Measurements from ENCODE around the gene TMEM25. TPM values are rescaled to one million over a fixed set of nuclear protein-coding genes. Genes with fewer than 3 reads are reported as not detected.

Gene TMEM25
- 8.8 and 9.9 TPM in 2 replicates for total RNA-seq

GRCh38 chr11:118530683-118531596, at the start of gene TMEM25:
Gene TMEM25, plus strand, starts transcription at chr11:118531192. Its CDS starts 610 bp downstream, at chr11:118531802.

GRCh38 chr11:118527109-118527508, 3.9 kb upstream of the TMEM25 start, which contains the start of gene TTC36:
Gene TTC36, plus strand, starts transcription at chr11:118527474. Its CDS starts 21 bp downstream, at chr11:118527495.

GRCh38 chr11:118572061-118572980, 41.3 kb downstream of the TMEM25 start, which contains the start of gene ARCN1:
Gene ARCN1, plus strand, starts transcription at chr11:118572409. Its CDS starts 139 bp downstream, at chr11:118572548.

Other genes with a start within 250 kb of the TMEM25 start
- not detected in 2 replicates for gene CD3E, start 226.5 kb upstream of the TMEM25 start, total RNA-seq
- gene CD3D, start 188.5 kb upstream of the TMEM25 start, total RNA-seq = not detected in 2 replicates
- gene CD3G, start 186.8 kb upstream of the TMEM25 start, total RNA-seq = not detected in 2 replicates
- 38.5 and 40.2 TPM in 2 replicates for gene UBE4A, start 171.6 kb upstream of the TMEM25 start, total RNA-seq
- 56.3 and 64.4 TPM in 2 replicates for gene ATP5MG, start 129.6 kb upstream of the TMEM25 start, total RNA-seq
- gene KMT2A, start 94.7 kb upstream of the TMEM25 start, total RNA-seq = 18.0 and 22.1 TPM in 2 replicates
- gene TTC36, start 3.7 kb upstream of the TMEM25 start, total RNA-seq = 0.39 TPM in 1 of 2 replicates, not detected in the other
- 24.5 and 30.6 TPM in 2 replicates for gene IFT46, start 34.7 kb downstream of the TMEM25 start, total RNA-seq
- 123 and 129 TPM in 2 replicates for gene ARCN1, start 41.2 kb downstream of the TMEM25 start, total RNA-seq
- gene PHLDB1, start 76.4 kb downstream of the TMEM25 start, total RNA-seq = 106 and 112 TPM in 2 replicates
- not detected in 2 replicates for gene TREH, start 148.5 kb downstream of the TMEM25 start, total RNA-seq